ENCODE results near the gene INIP.
"Not testable (repeated sequence)": the region's sequence is repeated elsewhere in the genome, so short reads cannot be mapped to it uniquely, and the experiment has no call there.

The INIP gene

DNA sequence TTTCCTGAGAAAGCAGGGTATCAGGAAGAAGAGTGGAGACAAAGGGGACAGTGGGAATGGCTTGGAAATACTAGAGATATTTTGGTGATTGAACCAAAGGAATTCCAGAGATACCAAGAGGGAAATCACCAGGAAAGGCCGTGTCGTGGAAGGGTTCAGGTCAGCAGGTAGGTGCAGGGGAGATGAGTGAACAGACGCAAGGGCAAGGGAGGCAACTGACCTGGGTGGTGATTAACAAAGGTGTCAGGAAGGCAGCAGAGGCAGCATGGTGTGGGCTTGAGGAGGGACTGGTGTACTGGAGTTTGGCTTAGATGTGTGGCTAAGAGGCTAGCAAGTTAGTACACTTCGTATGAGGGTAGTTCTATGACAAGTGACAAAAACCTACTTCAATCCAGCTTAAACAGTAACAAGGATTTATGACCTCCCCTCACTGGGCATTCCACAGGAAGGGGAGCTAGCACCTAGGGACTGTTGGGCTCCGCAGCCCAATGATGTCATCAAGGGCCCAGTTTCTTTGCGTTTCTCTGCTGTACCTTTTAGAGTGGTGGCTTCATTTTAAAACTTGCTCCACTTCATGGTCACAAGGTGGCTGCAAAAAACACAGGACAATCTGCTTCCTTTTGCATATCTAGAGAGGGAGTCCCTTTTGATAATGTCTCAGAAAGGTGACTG lies 37.0 kb downstream of the INIP start:
- H3K27ac ChIP-seq: no peak overlapping the region
- no peak for DNase-seq (ENCODE audit: low read depth, low spot score)

GRCh38 chr9:112677040-112677439 lies 40.9 kb downstream of the INIP start:
- DNase-seq (ENCODE audit: low read depth, low spot score): no peak
- H3K27ac ChIP-seq: no peak overlapping the region

- not testable (repeated sequence) for DNase-seq (ENCODE audit: low read depth, low spot score)
Measured at GRCh38 chr9:112673221-112673620, 44.7 kb downstream of the INIP start.

GRCh38 chr9:112670991-112671625 lies 46.8 kb downstream of the INIP start:
- DNase-seq (ENCODE audit: low read depth, low spot score): no peak
- H3K27ac ChIP-seq: no peak overlapping the region

More at GRCh38 chr9:112673221-112673620, 44.7 kb downstream of the INIP start:
- not testable (repeated sequence) for H3K27ac ChIP-seq

- DNase-seq (ENCODE audit: low read depth, low spot score): no peak
- H3K27ac ChIP-seq: no peak overlapping the region
Measured at GRCh38 chr9:112669326-112669725, 48.6 kb downstream of the INIP start.

DNA sequence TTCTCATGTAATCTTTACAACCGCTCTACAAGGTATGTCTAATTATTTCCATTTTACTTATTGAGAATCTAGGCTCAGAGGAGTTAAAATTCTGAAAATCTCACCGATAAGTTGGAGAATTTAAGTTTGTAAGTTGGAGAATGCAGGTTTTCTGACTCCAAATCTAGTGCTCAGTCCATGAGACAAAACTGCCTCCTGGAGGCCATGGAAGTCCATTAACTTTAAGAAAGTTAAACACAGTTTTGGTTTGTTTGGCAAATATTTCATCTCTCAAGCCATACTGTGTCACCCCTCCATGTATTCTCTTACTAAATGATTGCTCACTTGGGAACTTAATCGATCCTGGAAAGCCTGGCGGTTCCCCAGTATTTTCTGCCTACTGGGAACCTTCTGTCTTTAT lies 52.6 kb downstream of the INIP start:
- DNase-seq (ENCODE audit: low read depth, low spot score): no peak
- no peak overlapping the region for H3K27ac ChIP-seq

DNA sequence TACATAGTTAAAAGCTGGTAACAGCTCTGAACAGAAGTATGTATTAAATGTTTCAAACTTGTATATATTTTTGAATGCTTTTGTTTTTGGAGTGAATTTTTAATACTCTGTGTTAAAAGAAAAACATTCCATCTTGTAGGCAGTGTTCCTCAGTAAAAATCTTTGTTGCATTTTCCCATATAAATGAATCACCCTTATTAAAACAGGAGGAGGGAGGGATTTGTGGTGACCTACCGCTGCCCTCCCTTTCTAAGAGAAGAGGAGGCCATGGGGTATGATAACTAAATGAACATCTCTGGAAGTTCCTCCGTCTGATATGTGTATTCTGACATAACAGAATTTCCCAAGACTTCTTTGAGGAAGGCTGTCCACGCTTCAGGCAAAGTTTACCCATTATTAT lies 53.4 kb downstream of the INIP start:
- no peak for DNase-seq (ENCODE audit: low read depth, low spot score)
- H3K27ac ChIP-seq: no peak overlapping the region

- no peak overlapping the region for H3K27ac ChIP-seq
- DNase-seq (ENCODE audit: low read depth, low spot score): no peak
Measured at GRCh38 chr9:112663681-112664080, 54.2 kb downstream of the INIP start.

DNA sequence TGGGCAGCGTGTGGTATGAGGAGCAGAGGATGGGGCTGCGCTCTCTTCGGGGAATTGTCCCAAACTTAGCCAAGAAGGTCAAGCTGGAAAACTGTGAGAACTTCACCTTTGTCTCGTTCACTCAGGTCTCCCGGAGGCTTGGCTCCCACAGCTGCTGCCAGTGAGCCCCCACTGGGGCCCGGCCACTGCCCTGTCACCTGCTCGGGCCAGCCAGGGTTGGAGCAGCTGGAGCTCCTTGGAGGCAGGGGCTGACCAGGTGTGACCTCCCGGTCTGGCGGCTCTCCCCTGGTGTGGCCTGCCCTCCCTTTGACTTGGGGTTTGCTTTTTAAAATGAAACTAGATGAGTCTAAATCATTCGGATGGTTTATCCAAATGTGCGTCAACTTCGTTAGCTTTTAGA lies 58.0 kb downstream of the INIP start:
- DNase-seq (ENCODE audit: low read depth, low spot score): no peak
- no peak overlapping the region for H3K27ac ChIP-seq

GRCh38 chr9:112655668-112656067 lies 62.2 kb downstream of the INIP start:
- no peak for DNase-seq (ENCODE audit: low read depth, low spot score)
- no peak overlapping the region for H3K27ac ChIP-seq

DNA sequence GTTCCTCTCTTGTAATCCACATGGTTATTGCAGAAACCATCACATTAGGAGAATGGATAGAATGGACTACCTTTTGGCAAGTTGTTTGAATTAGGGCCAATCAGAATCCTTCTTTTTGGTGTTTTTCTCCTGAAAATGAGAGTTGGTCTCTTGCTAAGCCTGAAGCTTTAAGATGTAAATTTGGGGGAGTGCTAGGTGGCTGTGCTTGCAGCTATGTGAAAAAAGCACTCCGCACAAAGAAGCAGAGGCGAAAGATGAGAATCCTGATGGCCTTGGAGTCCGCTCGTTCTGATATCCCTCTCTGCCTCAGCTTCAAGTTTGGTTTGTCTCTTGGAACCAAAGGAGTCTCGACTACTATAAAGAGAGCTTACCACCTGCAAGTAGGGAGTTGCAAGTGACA lies 63.6 kb downstream of the INIP start:
- no peak for DNase-seq (ENCODE audit: low read depth, low spot score)

GRCh38 chr9:112648624-112649023 lies 69.3 kb downstream of the INIP start:
- DNase-seq (ENCODE audit: low read depth, low spot score): no peak
- H3K27ac ChIP-seq: no peak overlapping the region

More for the DNA sequence above, 63.6 kb downstream of the INIP start:
- no peak overlapping the region for H3K27ac ChIP-seq

GRCh38 chr9:112647596-112647995 lies 70.3 kb downstream of the INIP start:
- no peak overlapping the region for H3K27ac ChIP-seq
- no peak for DNase-seq (ENCODE audit: low read depth, low spot score)

GRCh38 chr9:112642126-112642525 lies 75.8 kb downstream of the INIP start:
- no peak overlapping the region for H3K27ac ChIP-seq
- DNase-seq (ENCODE audit: low read depth, low spot score): no peak

DNA sequence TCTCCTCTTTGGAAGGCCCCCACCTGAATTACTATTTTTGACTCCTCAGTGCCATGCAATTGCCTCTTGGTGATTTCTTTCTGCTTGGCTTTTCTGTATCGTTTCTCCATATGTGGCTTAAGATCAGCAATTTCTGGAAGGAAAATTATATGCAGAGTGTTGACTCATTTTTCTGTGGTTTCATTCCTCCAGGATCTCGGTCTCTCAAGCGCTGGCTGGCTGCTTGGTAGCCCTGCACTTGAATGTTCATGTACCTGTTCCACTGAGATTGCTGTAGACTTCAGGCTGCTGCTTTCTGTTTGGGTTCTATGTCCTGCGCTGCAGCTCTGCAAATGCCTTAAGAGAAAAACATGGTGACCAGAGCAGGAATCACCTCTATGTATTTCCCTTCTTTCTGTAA lies 77.6 kb downstream of the INIP start:
- no peak for DNase-seq (ENCODE audit: low read depth, low spot score)
- no peak overlapping the region for H3K27ac ChIP-seq

All from epithelial cell of prostate (primary cell).